C4-2B (cell line): Measurements from ENCODE around the gene TUBGCP3.

Experiments
- CTCF ChIP-seq: fragments of 450-650 bp; conservative IDR thresholded peaks from 2 replicates; pipeline ENCODE4 v1.5.1; 2017; ENCODE audit warnings: mild to moderate bottlenecking
- ZFX ChIP-seq: fragments of 450-650 bp; IDR thresholded peaks from 2 replicates; pipeline ENCODE4 v1.6.1; 2017

GRCh38 chr13:112637017-112637801, 49.3 kb upstream of the TUBGCP3 start:
- TF ChIP-seq CTCF (no peak), ZFX (no peak)
